HepG2 (cell line): Measurements from ENCODE around the gene ESRP2. TPM values are rescaled to one million over a fixed set of nuclear protein-coding genes. Genes with fewer than 3 reads are reported as not detected.

Experiments
- ATF7-NPFF ChIP-seq: sonication (generic); formaldehyde crosslinking; IDR thresholded peaks from 2 replicates; pipeline ENCODE4 v1.8.1; 2023; ENCODE audit warnings: mild to moderate bottlenecking, low read depth, missing genetic modification reagents, moderate library complexity
- ATM ChIP-seq: fragments of 450-650 bp; IDR thresholded peaks from 2 replicates; pipeline ENCODE4 v1.7.1; 2017; ENCODE audit warnings: mild to moderate bottlenecking, borderline replicate concordance
- CENPBD1 ChIP-seq: sonication (generic); formaldehyde crosslinking; IDR thresholded peaks from 2 replicates; pipeline ENCODE4 v1.8.0; 2022; ENCODE audit warnings: missing genetic modification reagents, low read depth, mild to moderate bottlenecking, borderline replicate concordance
- GABPB1 ChIP-seq: IDR thresholded peaks from 2 replicates; pipeline ENCODE4 v1.6.1; 2016; ENCODE audit warnings: mild to moderate bottlenecking, missing genetic modification reagents, moderate library complexity, missing compliant biosample characterization
- GATA4 ChIP-seq: sonication (generic); IDR thresholded peaks from 2 replicates; pipeline ENCODE4 v1.6.1; 2016; ENCODE audit warnings: antibody characterized with exemption, low read depth, borderline replicate concordance
- HNRNPK ChIP-seq: fragments of 200-400 bp; formaldehyde crosslinking; IDR thresholded peaks from 2 replicates; pipeline ENCODE4 v1.6.1; 2018; ENCODE audit warnings: low read length, low read depth, moderate library complexity, mild to moderate bottlenecking; ENCODE audit not compliant: poor library complexity, severe bottlenecking
- KDM5B ChIP-seq: sonication (generic); formaldehyde crosslinking; IDR thresholded peaks from 2 replicates; pipeline ENCODE4 v1.4.0; 2020; ENCODE audit warnings: missing genetic modification reagents, mild to moderate bottlenecking, borderline replicate concordance
- NAIF1 ChIP-seq: sonication (generic); formaldehyde crosslinking; IDR thresholded peaks from 2 replicates; pipeline ENCODE4 v1.5.0; 2020; ENCODE audit warnings: mild to moderate bottlenecking, missing genetic modification reagents, borderline replicate concordance
- PATZ1 ChIP-seq: sonication (generic); formaldehyde crosslinking; IDR thresholded peaks from 2 replicates; pipeline ENCODE4 v1.4.0; 2020; ENCODE audit warnings: missing genetic modification reagents
- ZBTB14 ChIP-seq: sonication (generic); formaldehyde crosslinking; IDR thresholded peaks from 2 replicates; pipeline ENCODE4 v1.4.0; 2020; ENCODE audit warnings: missing genetic modification reagents
- ZHX2 ChIP-seq, 2 experiments: sonication (generic) in 1 of 2; formaldehyde crosslinking in 1 of 2; IDR thresholded peaks; 2 replicates each; pipeline versions ENCODE4 v1.6.1 to v1.9.0; 2014 to 2022; ENCODE audit warnings: antibody characterized with exemption in 1 of 2, borderline replicate concordance in 1 of 2, inconsistent platforms in 1 of 2, low read depth in 1 of 2, missing genetic modification reagents in 1 of 2
- ZNF180 ChIP-seq: sonication (generic); formaldehyde crosslinking; IDR thresholded peaks from 2 replicates; pipeline ENCODE4 v1.4.0; 2020; ENCODE audit warnings: low read depth, missing genetic modification reagents, borderline replicate concordance
- ZNF451 ChIP-seq: sonication (generic); formaldehyde crosslinking; IDR thresholded peaks from 2 replicates; pipeline ENCODE4 v1.5.0; 2020; ENCODE audit warnings: mild to moderate bottlenecking, missing genetic modification reagents
- ZNF558 ChIP-seq: sonication (generic); formaldehyde crosslinking; IDR thresholded peaks from 2 replicates; pipeline ENCODE4 v1.9.0; 2022; ENCODE audit warnings: mild to moderate bottlenecking, missing genetic modification reagents, borderline replicate concordance
- ZNF607 ChIP-seq: sonication (generic); formaldehyde crosslinking; IDR thresholded peaks from 2 replicates; pipeline ENCODE4 v1.5.1; 2020; ENCODE audit warnings: missing genetic modification reagents, mild to moderate bottlenecking, borderline replicate concordance
- ZNF776 ChIP-seq: sonication (generic); formaldehyde crosslinking; IDR thresholded peaks from 2 replicates; pipeline ENCODE4 v1.4.0; 2020; ENCODE audit warnings: mild to moderate bottlenecking, missing genetic modification reagents
- polyA plus RNA-seq, 8 experiments: library from polyadenylated mRNA; depleted of rRNA in 3 of 8; stranded (reverse) in 7 of 8; unstranded in 1 of 8; fragments of >200 nt; fragmentation: Illumina TruSeq in 4 of 8; extraction: Trizol in 4 of 8; gene quantifications; 2 replicates each; pipeline versions ENCODE4 v1.2.1 to v1.2.3, GENCODE V29; 2011 to 2016; ENCODE audit warnings: low read depth in 4 of 8, missing spikeins in 1 of 8, mixed read lengths in 1 of 8; ENCODE audit not compliant: insufficient read depth in 1 of 8
- total RNA-seq, 5 experiments: library from RNA; depleted of rRNA; stranded (reverse); fragments of >200 nt; fragmentation: Illumina TruSeq; extraction: Trizol; gene quantifications; 2 replicates each; pipeline ENCODE4 v1.2.3, GENCODE V29; 2016; ENCODE audit warnings: low read depth in 1 of 5

ESRP2 gene
- total and polyA plus RNA-seq, 2 of the 13 experiments (the other 11 are each of a cell fraction or from before 2014, with no cell fraction given): 21.1 to 32.4 TPM

GRCh38 chr16:68264128-68265077 is 28.5 kb upstream of the ESRP2 start, which contains the start of gene SLC7A6 (continued):
- 0 out of 2 replicates have a peak, but pooled peaks have one; percentile 46 for TF ChIP-seq ZNF451
- TF ChIP-seq ATF7-NPFF: peak; percentile 21; the same call in 1 of the 2 replicates
- TF ChIP-seq ZNF776 (CRISPR knock-in tag): peak; percentile 94
- TF ChIP-seq CENPBD1 (CRISPR knock-in tag): no peak; the same call in 1 of the 2 replicates
- TF ChIP-seq KDM5B: peak; percentile 81
- peak; percentile 14; the same call in 1 of the 2 replicates for TF ChIP-seq ZNF180
- peak; percentile 30; the same call in 1 of the 2 replicates for TF ChIP-seq ZHX2 (IDR thresholded peaks at IDR 0.05; ENCODE audit: low read depth)
- peak; percentile 31; the same call in 1 of the 2 replicates for TF ChIP-seq ZHX2 (CRISPR knock-in tag; IDR thresholded peaks at IDR 0.05; ENCODE audit: borderline replicate concordance)
- TF ChIP-seq NAIF1 (CRISPR knock-in tag): peak; percentile 49; the same call in 1 of the 2 replicates
- peak; percentile 90 for TF ChIP-seq PATZ1 (CRISPR knock-in tag)
- TF ChIP-seq ATM: no peak
- TF ChIP-seq ZNF558 (CRISPR knock-in tag): peak; percentile 57; the same call in 1 of the 2 replicates
- TF ChIP-seq GABPB1 (CRISPR knock-in tag): peak; percentile 74; the same call in 1 of the 2 replicates
- peak; percentile 28 for TF ChIP-seq HNRNPK
- TF ChIP-seq GATA4: no peak
- peak; percentile 38 for TF ChIP-seq ZBTB14 (CRISPR knock-in tag)
- peak; percentile 78 for TF ChIP-seq ZNF607
